Activated T-helper 2 cell treated with anti-CD3 and anti-CD28 coated beads, Interferon-gamma antibody, Interleukin-2, Interleukin-4, amounts not matched to agents 10 μg/mL and 5 μg/mL and 100 μg/mL, durations not matched to agents 14 hours and 24 hours and 36 hours (primary cell): ENCODE results near the gene KIR3DL3. TPM values are rescaled to one million over a fixed set of nuclear protein-coding genes. Genes with fewer than 3 reads are reported as not detected.
"Not testable (repeated sequence)": the region's sequence is repeated elsewhere in the genome, so short reads cannot be mapped to it uniquely, and the experiment has no call there.

ENCODE experiments used
- DNase-seq: peaks from one replicate; pipeline ENCODE4 v3.0.0; 2021; ENCODE audit warnings: low spot score
- H3K27ac Mint-ChIP-seq: one replicate; pipeline ENCODE4 v1.8.0; 2021; ENCODE audit warnings: mixed read lengths
- H3K27me3 Mint-ChIP-seq: one replicate; pipeline ENCODE4 v1.8.0; 2021; ENCODE audit warnings: low read depth, mixed read lengths
- H3K36me3 Mint-ChIP-seq: one replicate; pipeline ENCODE4 v1.8.0; 2021; ENCODE audit warnings: low read depth, mixed read lengths
- H3K4me1 Mint-ChIP-seq: one replicate; pipeline ENCODE4 v1.8.0; 2021; ENCODE audit warnings: low read depth, mixed read lengths
- H3K4me3 Mint-ChIP-seq: one replicate; pipeline ENCODE4 v1.8.0; 2021; ENCODE audit warnings: low read depth, mild to moderate bottlenecking, moderate library complexity, mixed read lengths
- H3K9me3 Mint-ChIP-seq: one replicate; pipeline ENCODE4 v1.8.0; 2021; ENCODE audit warnings: mixed read lengths
- intact Hi-C: fragments of 100-400 bp; cut with micrococcal nuclease; formaldehyde crosslinking; loops from one replicate; pipeline ENCODE4 v1.15.1; 2023
- total RNA-seq: library from RNA; stranded (reverse); gene quantifications from 2 replicates; pipeline ENCODE4 v1.2.3, GENCODE V29; 2022

Gene KIR3DL3
- total RNA-seq, 1 donor from 2014 or later: not detected

DNA sequence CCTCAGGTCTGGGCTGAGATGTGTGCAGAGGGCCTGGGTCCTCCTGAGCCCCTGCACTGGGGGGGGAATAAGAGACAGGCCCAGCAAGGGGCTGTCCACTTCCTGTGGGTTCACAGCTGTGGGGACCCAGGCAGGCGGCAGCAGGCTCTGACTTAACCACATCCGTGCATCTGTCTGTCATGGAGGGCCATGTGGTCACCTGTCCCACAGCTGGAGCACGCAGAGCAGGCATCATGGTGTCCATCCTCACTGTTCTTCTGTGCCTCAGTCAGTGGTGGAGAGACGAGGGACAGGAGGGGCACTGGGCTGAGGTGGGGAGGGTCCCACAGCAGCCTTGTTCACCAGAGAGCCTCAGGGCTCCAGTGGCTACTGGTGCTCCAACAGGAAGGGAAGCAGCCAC lies 16.3 kb upstream of the KIR3DL3 start:
- intact Hi-C loops: no loop called here
- no peak overlapping the region for H3K4me3 Mint-ChIP-seq
- DNase-seq: peak; percentile 21
- H3K36me3 Mint-ChIP-seq: no peaks in the 10 kb centered on the region
- H3K9me3 Mint-ChIP-seq: no peaks in the 10 kb centered on the region
- no peaks in the 10 kb centered on the region for H3K27me3 Mint-ChIP-seq
- H3K27ac Mint-ChIP-seq: no peak overlapping the region
- H3K4me1 Mint-ChIP-seq: peaks cover 8% of the 10 kb centered on the region

DNA sequence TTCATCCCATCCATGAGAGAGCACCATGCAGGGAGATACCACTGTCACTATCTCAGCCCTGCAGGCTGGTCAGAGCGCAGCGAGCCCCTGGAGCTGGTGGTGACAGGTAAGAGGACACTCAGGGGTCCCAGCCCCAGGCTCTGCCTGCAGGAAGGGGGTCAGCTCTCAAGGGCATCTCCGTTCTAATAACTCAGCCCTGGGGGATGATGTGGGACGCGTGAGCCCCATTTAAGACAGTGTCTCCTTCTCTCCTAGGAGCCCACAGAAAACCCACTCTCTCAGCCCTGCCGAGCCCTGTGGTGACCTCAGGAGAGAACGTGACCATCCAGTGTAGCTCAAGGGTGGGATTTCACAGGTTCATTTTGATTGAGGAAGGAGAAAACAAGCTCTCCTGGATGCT lies 15.5 kb upstream of the KIR3DL3 start:
- Mint-ChIP-seq H3K36me3 (no peaks in the 10 kb centered on the region), H3K4me3 (no peak overlapping the region), H3K27me3 (no peaks in the 10 kb centered on the region), H3K27ac (no peak overlapping the region), H3K9me3 (no peaks in the 10 kb centered on the region), H3K4me1 (peaks cover 7% of the 10 kb centered on the region)
- DNase-seq: no peak
- intact Hi-C loops: no loop called here

DNA sequence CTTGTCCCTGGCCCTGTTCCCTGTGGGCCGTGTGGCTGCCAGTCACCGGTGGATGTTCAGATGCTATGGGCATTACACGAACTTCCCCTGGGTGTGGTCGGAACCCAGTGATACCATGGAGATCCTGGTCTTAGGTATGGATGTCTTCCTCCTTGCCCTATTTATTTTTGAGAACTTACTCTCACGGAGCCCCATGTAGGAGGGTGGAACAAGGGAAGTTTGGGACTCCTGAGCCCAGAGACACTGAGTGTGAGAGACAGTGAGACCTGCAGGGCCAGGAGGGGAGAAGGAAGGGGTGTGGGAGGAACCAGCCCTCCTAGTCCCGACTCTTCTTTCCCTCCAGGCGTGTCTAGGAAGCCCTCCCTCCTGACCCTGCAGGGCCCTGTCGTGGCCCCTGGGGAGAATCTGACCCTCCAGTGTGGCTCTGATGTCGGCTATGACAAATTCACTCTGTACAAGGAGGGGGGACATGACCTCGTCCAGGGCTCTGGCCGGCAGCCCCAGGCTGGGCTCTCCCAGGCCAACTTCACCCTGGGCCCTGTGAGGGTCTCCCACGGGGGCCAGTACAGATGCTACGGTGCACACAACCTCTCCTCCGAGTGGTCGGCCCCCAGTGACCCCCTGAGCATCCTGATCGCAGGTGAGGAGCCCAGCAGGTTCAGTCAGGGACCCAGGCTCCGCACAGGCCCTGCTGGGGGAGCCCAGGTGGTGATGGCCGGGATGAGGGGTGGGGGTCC lies 14.9 kb upstream of the KIR3DL3 start:
- Mint-ChIP-seq H3K9me3 (no peaks in the 10 kb centered on the region), H3K4me3 (no peak overlapping the region), H3K4me1 (peaks cover 7% of the 10 kb centered on the region), H3K27ac (no peak overlapping the region), H3K27me3 (no peaks in the 10 kb centered on the region), H3K36me3 (no peaks in the 10 kb centered on the region)
- intact Hi-C loops: no loop called here
- DNase-seq: no peak

DNA sequence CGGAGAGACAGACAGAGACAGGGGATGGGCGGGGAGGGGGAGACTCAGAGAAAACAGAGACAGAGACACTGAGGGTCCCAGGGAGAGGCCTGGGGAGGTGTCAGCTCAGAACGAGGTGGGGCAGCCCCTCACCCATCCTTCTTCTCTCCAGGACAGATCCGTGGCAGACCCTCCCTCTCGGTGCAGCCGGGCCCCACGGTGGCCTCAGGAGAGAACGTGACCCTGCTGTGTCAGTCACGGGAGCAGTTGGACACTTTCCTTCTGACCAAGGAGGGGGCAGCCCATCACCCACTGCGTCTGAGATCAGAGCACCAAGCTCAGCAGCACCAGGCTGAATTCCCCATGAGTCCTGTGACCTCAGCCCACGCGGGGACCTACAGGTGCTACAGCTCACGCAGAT lies 14.3 kb upstream of the KIR3DL3 start:
- H3K27ac Mint-ChIP-seq, DNase-seq, H3K4me3 Mint-ChIP-seq, H3K27me3 Mint-ChIP-seq, intact Hi-C loops, H3K4me1 Mint-ChIP-seq, H3K36me3 Mint-ChIP-seq, H3K9me3 Mint-ChIP-seq: not testable (repeated sequence)

DNA sequence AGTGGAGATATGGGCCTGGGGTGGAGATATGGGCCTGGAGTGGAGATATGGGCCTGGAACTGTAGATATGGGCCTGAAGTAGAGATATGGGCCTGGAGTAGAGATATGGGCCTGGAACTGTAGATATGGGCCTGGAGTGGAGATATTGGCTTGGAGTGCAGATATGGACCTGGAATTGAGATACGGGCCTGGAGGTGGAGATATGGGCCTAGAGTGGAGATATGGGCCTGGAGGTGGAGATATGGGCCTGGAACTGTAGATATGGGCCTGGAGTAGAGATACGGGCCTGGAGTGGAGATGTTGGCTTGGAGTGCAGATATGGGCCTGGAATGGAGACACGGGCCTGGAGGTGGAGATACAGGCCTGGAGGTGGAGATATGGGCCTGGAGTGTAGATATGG lies 402 bp downstream of the KIR3DL3 start:
- intact Hi-C loops: no loop called here
- no peak overlapping the region for H3K4me3 Mint-ChIP-seq
- H3K4me1 Mint-ChIP-seq: no peaks in the 10 kb centered on the region
- H3K27me3 Mint-ChIP-seq: no peaks in the 10 kb centered on the region
- no peaks in the 10 kb centered on the region for H3K36me3 Mint-ChIP-seq
- H3K27ac Mint-ChIP-seq: no peak overlapping the region
- H3K9me3 Mint-ChIP-seq: peaks cover 15% of the 10 kb centered on the region
- no peak for DNase-seq

DNA sequence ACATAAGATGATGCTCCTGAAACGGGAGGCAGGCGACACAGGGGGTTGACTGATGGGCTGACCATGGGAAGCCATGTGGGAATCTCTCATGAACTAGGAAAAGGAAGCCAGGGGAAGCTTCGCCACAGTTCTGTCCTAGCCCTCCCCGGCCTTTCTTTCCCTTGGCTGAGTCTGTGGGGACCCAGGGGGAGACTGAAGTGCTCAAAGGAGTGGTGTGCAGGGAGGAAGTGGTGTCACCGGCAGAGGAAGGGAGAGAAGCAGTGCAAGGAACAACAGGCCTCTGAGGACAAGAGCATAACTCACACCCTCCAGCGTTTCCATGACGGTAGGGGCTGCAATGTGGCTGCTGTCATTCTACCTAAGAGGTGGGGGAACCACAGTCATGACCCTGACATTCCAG lies 1.1 kb downstream of the KIR3DL3 start:
- Mint-ChIP-seq H3K4me1 (no peaks in the 10 kb centered on the region), H3K27ac (no peak overlapping the region), H3K27me3 (no peaks in the 10 kb centered on the region), H3K36me3 (no peaks in the 10 kb centered on the region), H3K4me3 (no peak overlapping the region), H3K9me3 (peaks cover 15% of the 10 kb centered on the region)
- intact Hi-C loops: no loop called here
- DNase-seq: no peak

DNA sequence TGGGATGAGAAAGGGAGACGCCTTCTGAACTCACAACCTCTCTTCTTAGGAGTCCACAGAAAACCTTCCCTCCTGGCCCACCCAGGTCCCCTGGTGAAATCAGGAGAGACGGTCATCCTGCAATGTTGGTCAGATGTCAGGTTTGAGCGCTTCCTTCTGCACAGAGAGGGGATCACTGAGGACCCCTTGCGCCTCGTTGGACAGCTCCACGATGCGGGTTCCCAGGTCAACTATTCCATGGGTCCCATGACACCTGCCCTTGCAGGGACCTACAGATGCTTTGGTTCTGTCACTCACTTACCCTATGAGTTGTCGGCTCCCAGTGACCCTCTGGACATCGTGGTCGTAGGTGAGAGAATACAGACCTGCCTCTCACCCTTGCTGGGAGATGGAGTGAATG lies 3.3 kb downstream of the KIR3DL3 start:
- intact Hi-C loops: no loop called here
- no peak overlapping the region for H3K4me3 Mint-ChIP-seq

DNA sequence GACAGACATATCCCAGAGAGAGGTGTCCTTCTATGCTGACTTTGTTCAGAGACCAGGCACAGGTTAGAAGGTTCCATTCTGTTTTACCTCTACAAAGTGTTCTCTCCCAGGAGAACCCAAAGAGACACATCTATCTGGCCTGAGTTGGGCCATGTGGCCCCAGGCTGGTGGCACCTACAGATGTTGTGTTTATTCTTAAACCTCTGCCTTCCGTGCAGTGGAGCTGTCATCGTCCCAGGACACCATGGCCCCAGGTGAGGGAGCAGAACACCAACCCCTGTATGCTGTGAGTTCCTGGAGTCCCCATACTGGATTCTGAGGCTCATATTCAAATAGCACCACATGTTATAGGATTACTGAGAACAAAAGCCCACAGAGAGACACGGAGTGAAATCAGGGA lies 3.9 kb downstream of the KIR3DL3 start:
- Mint-ChIP-seq H3K27me3 (no peaks in the 10 kb centered on the region), H3K9me3 (peaks cover 9% of the 10 kb centered on the region), H3K27ac (no peak overlapping the region), H3K4me1 (no peaks in the 10 kb centered on the region), H3K4me3 (no peak overlapping the region), H3K36me3 (no peaks in the 10 kb centered on the region)
- intact Hi-C loops: no loop called here
- DNase-seq: no peak

More for the DNA sequence above, 3.3 kb downstream of the KIR3DL3 start:
- Mint-ChIP-seq H3K27me3 (no peaks in the 10 kb centered on the region), H3K27ac (no peak overlapping the region), H3K36me3 (no peaks in the 10 kb centered on the region), H3K4me1 (no peaks in the 10 kb centered on the region), H3K9me3 (peaks cover 10% of the 10 kb centered on the region)
- no peak for DNase-seq

DNA sequence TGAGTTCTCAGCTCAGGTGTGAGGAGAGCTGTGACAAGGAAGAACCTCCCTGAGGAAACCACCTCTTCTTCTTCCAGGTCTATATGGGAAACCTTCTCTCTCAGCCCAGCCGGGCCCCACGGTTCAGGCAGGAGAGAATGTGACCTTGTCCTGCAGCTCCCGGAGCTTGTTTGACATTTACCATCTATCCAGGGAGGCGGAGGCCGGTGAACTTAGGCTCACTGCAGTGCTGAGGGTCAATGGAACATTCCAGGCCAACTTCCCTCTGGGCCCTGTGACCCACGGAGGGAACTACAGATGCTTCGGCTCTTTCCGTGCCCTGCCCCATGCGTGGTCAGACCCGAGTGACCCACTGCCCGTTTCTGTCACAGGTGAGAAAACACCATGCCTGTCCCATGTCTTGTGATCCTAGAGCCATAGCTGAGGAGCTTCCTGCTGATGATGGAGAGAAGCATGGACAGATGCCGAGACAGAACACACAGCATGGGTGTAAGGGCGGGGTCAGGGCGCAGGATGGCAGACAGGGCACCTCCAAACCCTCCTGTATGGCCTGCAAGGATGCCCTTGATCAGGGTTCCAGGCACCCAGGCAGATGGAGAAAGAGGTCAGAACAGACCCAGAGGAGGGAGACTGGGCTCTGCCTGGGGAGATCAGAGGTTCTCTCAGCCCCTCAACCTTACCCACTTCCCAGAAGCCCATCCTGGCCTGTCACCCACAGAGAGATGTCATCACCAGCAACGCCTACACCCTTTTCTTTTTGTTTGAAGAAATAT lies 5.4 kb downstream of the KIR3DL3 start:
- intact Hi-C loops: no loop called here
- H3K27ac Mint-ChIP-seq: no peak overlapping the region
- H3K4me1 Mint-ChIP-seq: no peaks in the 10 kb centered on the region
- H3K4me3 Mint-ChIP-seq: no peak overlapping the region
- no peaks in the 10 kb centered on the region for H3K9me3 Mint-ChIP-seq
- DNase-seq: no peak
- H3K36me3 Mint-ChIP-seq: no peaks in the 10 kb centered on the region
- no peaks in the 10 kb centered on the region for H3K27me3 Mint-ChIP-seq

DNA sequence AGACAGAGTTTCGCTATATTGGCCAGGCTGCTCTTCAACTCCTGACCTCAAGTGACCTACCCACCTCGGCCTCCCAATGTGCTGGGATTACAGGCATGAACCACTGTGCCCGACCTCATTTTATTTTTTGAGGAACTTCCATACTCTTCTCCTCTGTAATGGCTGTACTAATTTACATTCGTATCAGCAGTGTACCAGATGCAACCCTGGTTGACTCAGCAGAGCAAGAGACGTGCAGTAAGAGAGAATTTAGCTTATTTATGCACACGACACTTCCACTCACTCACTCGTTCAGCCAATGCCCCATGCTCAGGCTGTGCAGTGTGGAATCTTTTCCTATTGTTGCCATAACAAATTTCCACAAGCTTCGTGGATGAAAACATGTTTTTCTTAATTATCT lies 6.9 kb downstream of the KIR3DL3 start:
- H3K9me3 Mint-ChIP-seq: no peaks in the 10 kb centered on the region
- H3K27me3 Mint-ChIP-seq: no peaks in the 10 kb centered on the region
- no peak overlapping the region for H3K4me3 Mint-ChIP-seq
- intact Hi-C loops: no loop called here
- no peaks in the 10 kb centered on the region for H3K4me1 Mint-ChIP-seq
- no peak overlapping the region for H3K27ac Mint-ChIP-seq
- no peaks in the 10 kb centered on the region for H3K36me3 Mint-ChIP-seq
- no peak for DNase-seq

DNA sequence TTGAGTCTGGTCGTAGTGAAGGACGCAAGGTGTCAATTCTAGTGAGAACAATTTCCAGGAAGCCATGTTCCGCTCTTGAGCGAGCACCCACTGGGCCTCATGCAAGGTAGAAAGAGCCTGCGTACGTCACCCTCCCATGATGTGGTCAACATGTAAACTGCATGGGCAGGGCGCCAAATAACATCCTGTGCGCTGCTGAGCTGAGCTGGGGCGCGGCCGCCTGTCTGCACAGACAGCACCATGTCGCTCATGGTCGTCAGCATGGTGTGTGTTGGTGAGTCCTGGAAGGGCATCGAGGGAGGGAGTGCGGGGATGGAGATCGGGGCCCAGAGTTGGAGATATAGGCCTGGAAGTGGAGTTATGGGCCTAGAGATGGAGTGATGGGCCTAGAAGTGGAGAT lies 14.1 kb downstream of the KIR3DL3 start, which contains the start of gene KIR2DL3:
Gene KIR2DL3, plus strand, starts transcription at position 208 of the 400 bp plus-strand sequence. Its CDS starts 33 bp downstream, at position 241.
- H3K27ac Mint-ChIP-seq, intact Hi-C loops, H3K4me1 Mint-ChIP-seq, H3K36me3 Mint-ChIP-seq, H3K4me3 Mint-ChIP-seq, DNase-seq, H3K9me3 Mint-ChIP-seq, H3K27me3 Mint-ChIP-seq: not testable (repeated sequence)

DNA sequence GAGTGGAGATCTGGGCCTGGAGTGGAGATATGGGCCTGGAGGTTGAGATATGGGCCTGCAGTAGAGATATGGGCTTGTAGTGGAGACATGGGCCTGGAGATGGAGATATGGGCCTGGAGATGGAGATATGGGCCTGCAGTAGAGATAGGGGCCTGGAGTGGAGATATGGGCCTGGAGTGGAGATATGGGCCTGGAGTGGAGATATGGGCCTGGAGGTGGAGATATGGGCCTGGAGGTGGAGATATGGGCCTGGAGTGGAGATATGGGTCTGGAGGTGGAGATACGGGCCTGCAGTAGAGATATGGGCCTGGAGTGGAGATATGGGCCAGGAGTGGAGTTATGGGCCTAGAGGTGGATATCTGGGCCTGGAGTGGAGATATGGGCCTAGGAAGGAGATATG lies 14.5 kb downstream of the KIR3DL3 start:
- Mint-ChIP-seq H3K27ac (no peak overlapping the region), H3K9me3 (no peaks in the 10 kb centered on the region), H3K36me3 (no peaks in the 10 kb centered on the region), H3K4me3 (no peak overlapping the region), H3K27me3 (no peaks in the 10 kb centered on the region), H3K4me1 (no peaks in the 10 kb centered on the region)
- intact Hi-C loops: no loop called here
- DNase-seq: no peak
